Esophagus squamous epithelium (tissue), 4 donors: ENCODE measurements around the gene TCOF1.

Experiments
- POLR2A ChIP-seq, 4 donors: fragments of 450-650 bp; IDR thresholded peaks; one replicate each; pipeline ENCODE4 v1.6.1; 2017; ENCODE audit warnings: antibody characterized with exemption in 4 of 4, mild to moderate bottlenecking in 4 of 4, moderate library complexity in 3 of 4
- TF ChIP-seq, protein P1 (sequence below), 6 experiments: fragments of 450-650 bp in 4 of 6; fragments of 200-600 bp in 2 of 6; sonication (generic) in 2 of 6; IDR thresholded peaks; one replicate each; pipeline ENCODE4 v1.5.1; 2016 to 2019; ENCODE audit warnings: antibody characterized with exemption in 6 of 6, mild to moderate bottlenecking in 4 of 6, moderate library complexity in 4 of 6

DNA sequence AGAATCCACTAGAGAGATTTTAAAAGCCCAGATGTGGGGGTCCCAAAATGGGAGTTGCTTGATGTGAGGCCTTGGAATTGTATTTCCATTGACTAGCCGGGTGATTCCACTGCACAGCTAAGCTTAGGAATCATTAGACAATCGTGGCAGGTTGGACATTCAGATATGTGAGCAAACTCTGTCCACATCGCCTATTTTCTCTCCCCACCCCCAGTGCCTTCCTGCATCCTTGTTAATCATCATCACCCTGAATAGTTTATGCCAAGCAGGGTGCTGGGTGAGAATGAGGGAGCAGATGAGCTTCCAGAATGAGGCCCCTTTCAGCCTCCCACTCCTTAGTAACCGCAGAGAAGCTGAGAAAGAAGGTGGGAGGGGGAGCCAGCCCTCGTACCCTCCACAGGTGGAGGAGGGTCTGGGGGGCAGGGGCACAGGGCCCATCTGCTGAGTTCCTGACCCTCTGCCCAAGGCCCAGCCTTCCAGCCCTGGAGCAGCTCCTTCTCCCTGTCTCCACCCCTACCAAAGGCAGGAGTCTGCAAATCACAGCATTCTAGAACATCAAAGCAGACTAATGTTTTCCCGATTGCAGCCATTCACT is 7.7 kb upstream of the TCOF1 start:
- TF ChIP-seq, protein P1, sequence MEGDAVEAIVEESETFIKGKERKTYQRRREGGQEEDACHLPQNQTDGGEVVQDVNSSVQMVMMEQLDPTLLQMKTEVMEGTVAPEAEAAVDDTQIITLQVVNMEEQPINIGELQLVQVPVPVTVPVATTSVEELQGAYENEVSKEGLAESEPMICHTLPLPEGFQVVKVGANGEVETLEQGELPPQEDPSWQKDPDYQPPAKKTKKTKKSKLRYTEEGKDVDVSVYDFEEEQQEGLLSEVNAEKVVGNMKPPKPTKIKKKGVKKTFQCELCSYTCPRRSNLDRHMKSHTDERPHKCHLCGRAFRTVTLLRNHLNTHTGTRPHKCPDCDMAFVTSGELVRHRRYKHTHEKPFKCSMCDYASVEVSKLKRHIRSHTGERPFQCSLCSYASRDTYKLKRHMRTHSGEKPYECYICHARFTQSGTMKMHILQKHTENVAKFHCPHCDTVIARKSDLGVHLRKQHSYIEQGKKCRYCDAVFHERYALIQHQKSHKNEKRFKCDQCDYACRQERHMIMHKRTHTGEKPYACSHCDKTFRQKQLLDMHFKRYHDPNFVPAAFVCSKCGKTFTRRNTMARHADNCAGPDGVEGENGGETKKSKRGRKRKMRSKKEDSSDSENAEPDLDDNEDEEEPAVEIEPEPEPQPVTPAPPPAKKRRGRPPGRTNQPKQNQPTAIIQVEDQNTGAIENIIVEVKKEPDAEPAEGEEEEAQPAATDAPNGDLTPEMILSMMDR (IDR thresholded peaks at IDR 0.05) = no peak
- no peak for TF ChIP-seq POLR2A (IDR thresholded peaks at IDR 0.05)
